Vagina (tissue), 2 donors: Measurements from ENCODE around the gene VPS45. TPM values are rescaled to one million over a fixed set of nuclear protein-coding genes. Genes with fewer than 3 reads are reported as not detected.
A peak's percentile ranks its signal among the peaks of the same experiment; 100 is the strongest.

Experiments
- DNase-seq, 2 donors: peaks; one replicate each; pipeline ENCODE4 v3.0.0-alpha.2; 2017; ENCODE audit errors: extremely low spot score in 2 of 2
- H3K27ac ChIP-seq: fragments of 200-600 bp; sonication (generic); one replicate; pipeline ENCODE4 v1.5.1; 2019
- H3K27me3 ChIP-seq: fragments of 200-600 bp; sonication (generic); one replicate; pipeline ENCODE4 v1.5.1; 2019
- H3K36me3 ChIP-seq, 2 donors: fragments of 200-600 bp; sonication (generic); one replicate each; pipeline ENCODE4 v1.5.1; 2017 to 2019
- H3K4me1 ChIP-seq: fragments of 200-600 bp; sonication (generic); one replicate; pipeline ENCODE4 v1.5.1; 2019
- H3K4me3 ChIP-seq, 2 donors: fragments of 200-600 bp; sonication (generic); 1 replicate in 1 of 2; 2 replicates in 1 of 2; pipeline ENCODE4 v1.5.1; 2016 to 2019
- H3K9me3 ChIP-seq: fragments of 200-600 bp; sonication (generic); one replicate; pipeline ENCODE4 v1.5.1; 2019
- CTCF ChIP-seq, 3 experiments: fragments of 450-650 bp in 2 of 3; fragments of 200-600 bp in 1 of 3; sonication (generic) in 1 of 3; IDR thresholded peaks; one replicate each; pipeline ENCODE4 v1.5.1; 2017 to 2019; ENCODE audit warnings: antibody characterized with exemption in 3 of 3, mild to moderate bottlenecking in 2 of 3, moderate library complexity in 2 of 3
- POLR2A ChIP-seq, 2 donors: fragments of 450-650 bp; IDR thresholded peaks; one replicate each; pipeline ENCODE4 v1.6.1; 2017; ENCODE audit warnings: antibody characterized with exemption in 2 of 2, mild to moderate bottlenecking in 2 of 2, moderate library complexity in 2 of 2
- POLR2AphosphoS5 ChIP-seq, 2 donors: sonication (generic); formaldehyde crosslinking; IDR thresholded peaks; one replicate each; pipeline ENCODE4 v1.9.0; 2017; ENCODE audit warnings: antibody characterized with exemption in 2 of 2, mild to moderate bottlenecking in 2 of 2, low read depth in 1 of 2; ENCODE audit not compliant: insufficient read depth in 1 of 2
- intact Hi-C: fragments of 100-400 bp; cut with DNase I; formaldehyde crosslinking; loops from one replicate; pipeline ENCODE4 v1.15.1; 2023
- total RNA-seq: library from RNA; depleted of rRNA; stranded (reverse); fragments of >200 nt; gene quantifications from one replicate; pipeline ENCODE4 v1.2.3, GENCODE V29; 2016

VPS45 gene
- total RNA-seq, 1 donor from 2014 or later = 32.2 TPM

GRCh38 chr1:150146849-150147542 is 79.4 kb downstream of the VPS45 start:
- intact Hi-C loops = no loop called here
- DNase-seq = peak in 1 of 2 donors; percentile 28
- TF ChIP-seq POLR2A (IDR thresholded peaks at IDR 0.05) (no peak), CTCF (IDR thresholded peaks at IDR 0.05) (no peak), POLR2AphosphoS5 (IDR thresholded peaks at IDR 0.05; ENCODE audit: insufficient read depth in 1 of 2, low read depth in 1 of 2) (no peak)
- H3K4me1 ChIP-seq = peaks cover 23% of the 10 kb centered on the region
- H3K27ac ChIP-seq = no peak overlapping the region
- no peaks in the 10 kb centered on the region for H3K27me3 ChIP-seq
- H3K36me3 ChIP-seq = no peaks in the 10 kb centered on the region
- no peak overlapping the region for H3K4me3 ChIP-seq
- H3K9me3 ChIP-seq = no peaks in the 10 kb centered on the region

- TF ChIP-seq CTCF (IDR thresholded peaks at IDR 0.05) = no peak
- H3K4me1 ChIP-seq = peaks cover 41% of the 10 kb centered on the region
- H3K27ac ChIP-seq = peak overlapping the region; percentile 96
- intact Hi-C loops = no loop called here
- H3K9me3 ChIP-seq = no peaks in the 10 kb centered on the region
- peak in 1 of 2 donors; percentile 40 for DNase-seq
- no peaks in the 10 kb centered on the region for H3K27me3 ChIP-seq
- peak overlapping the region; percentile 86 for H3K4me3 ChIP-seq
- H3K36me3 ChIP-seq = peaks cover 0 to 5% of the 10 kb centered on the region in 2 donors
Observed at GRCh38 chr1:150148837-150149270, 81.3 kb downstream of the VPS45 start.

- Histone ChIP-seq H3K27me3 (no peaks in the 10 kb centered on the region), H3K4me1 (peaks cover 47% of the 10 kb centered on the region), H3K36me3 (peaks cover 0 to 6% of the 10 kb centered on the region in 2 donors), H3K4me3 (peak within 1 kb of the TSS; percentile 86), H3K9me3 (no peaks in the 10 kb centered on the region), H3K27ac (peak within 1 kb of the TSS; percentile 96)
- DNase-seq = peak in 1 of 2 donors; percentile 72
- no peak for TF ChIP-seq CTCF (IDR thresholded peaks at IDR 0.05)
- peak; percentile 38 to 73 for TF ChIP-seq POLR2AphosphoS5 (IDR thresholded peaks at IDR 0.05; ENCODE audit: insufficient read depth in 1 of 2, low read depth in 1 of 2)
- TF ChIP-seq POLR2A (IDR thresholded peaks at IDR 0.05) = peak in 1 of 2 donors; percentile 72
- intact Hi-C loops = no loop called here
Observed at GRCh38 chr1:150149271-150150132, 81.9 kb downstream of the VPS45 start, which contains the start of gene PLEKHO1. Gene PLEKHO1, plus strand, starts transcription at chr1:150149916. Its CDS starts 342 bp downstream, at chr1:150150258.

- intact Hi-C loops = no loop called here
- Histone ChIP-seq H3K27ac (peak overlapping the region; percentile 96), H3K27me3 (no peaks in the 10 kb centered on the region), H3K9me3 (no peaks in the 10 kb centered on the region), H3K36me3 (peaks cover 0 to 12% of the 10 kb centered on the region in 2 donors), H3K4me1 (peaks cover 52% of the 10 kb centered on the region), H3K4me3 (peak overlapping the region; percentile 86)
- TF ChIP-seq POLR2A (IDR thresholded peaks at IDR 0.05) = no peak
- no peak for TF ChIP-seq CTCF (IDR thresholded peaks at IDR 0.05)
- TF ChIP-seq POLR2AphosphoS5 (IDR thresholded peaks at IDR 0.05; ENCODE audit: insufficient read depth in 1 of 2, low read depth in 1 of 2) = no peak
- peak in 1 of 2 donors; percentile 82 for DNase-seq
Observed at GRCh38 chr1:150150133-150151021, 82.8 kb downstream of the VPS45 start.
